Measurements from ENCODE around the gene BRWD1.

GRCh38 chr21:39362733-39363132 is 49.3 kb upstream of the BRWD1 start:
- TF ChIP-seq POLR2A (IDR thresholded peaks at IDR 0.05) = no peak
- TF ChIP-seq, protein P1, sequence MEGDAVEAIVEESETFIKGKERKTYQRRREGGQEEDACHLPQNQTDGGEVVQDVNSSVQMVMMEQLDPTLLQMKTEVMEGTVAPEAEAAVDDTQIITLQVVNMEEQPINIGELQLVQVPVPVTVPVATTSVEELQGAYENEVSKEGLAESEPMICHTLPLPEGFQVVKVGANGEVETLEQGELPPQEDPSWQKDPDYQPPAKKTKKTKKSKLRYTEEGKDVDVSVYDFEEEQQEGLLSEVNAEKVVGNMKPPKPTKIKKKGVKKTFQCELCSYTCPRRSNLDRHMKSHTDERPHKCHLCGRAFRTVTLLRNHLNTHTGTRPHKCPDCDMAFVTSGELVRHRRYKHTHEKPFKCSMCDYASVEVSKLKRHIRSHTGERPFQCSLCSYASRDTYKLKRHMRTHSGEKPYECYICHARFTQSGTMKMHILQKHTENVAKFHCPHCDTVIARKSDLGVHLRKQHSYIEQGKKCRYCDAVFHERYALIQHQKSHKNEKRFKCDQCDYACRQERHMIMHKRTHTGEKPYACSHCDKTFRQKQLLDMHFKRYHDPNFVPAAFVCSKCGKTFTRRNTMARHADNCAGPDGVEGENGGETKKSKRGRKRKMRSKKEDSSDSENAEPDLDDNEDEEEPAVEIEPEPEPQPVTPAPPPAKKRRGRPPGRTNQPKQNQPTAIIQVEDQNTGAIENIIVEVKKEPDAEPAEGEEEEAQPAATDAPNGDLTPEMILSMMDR (IDR thresholded peaks at IDR 0.05) = no peak
